IPS-18a (cell line): ENCODE data around the gene PGLYRP3.

Experiments used
- H3K27ac ChIP-seq: one replicate; pipeline ENCODE4 v1.5.1; 2013; ENCODE audit warnings: low read length
- H3K27me3 ChIP-seq: one replicate; pipeline ENCODE4 v1.6.1; 2013; ENCODE audit warnings: mild to moderate bottlenecking, low read length; ENCODE audit not compliant: control insufficient read depth, insufficient read depth
- H3K36me3 ChIP-seq: one replicate; pipeline ENCODE4 v1.6.1; 2013; ENCODE audit warnings: low read depth, low read length; ENCODE audit not compliant: control insufficient read depth
- H3K4me1 ChIP-seq: one replicate; pipeline ENCODE4 v1.6.1; 2013; ENCODE audit warnings: low read depth, low read length; ENCODE audit not compliant: control insufficient read depth
- H3K4me3 ChIP-seq: one replicate; pipeline ENCODE4 v1.5.1; 2013; ENCODE audit warnings: low read length
- H3K9ac ChIP-seq: one replicate; pipeline ENCODE4 v1.6.1; 2013; ENCODE audit warnings: mild to moderate bottlenecking, low read length, moderate library complexity
- H3K9me3 ChIP-seq: one replicate; pipeline ENCODE4 v1.6.1; 2013; ENCODE audit warnings: low read depth, low read length; ENCODE audit not compliant: control insufficient read depth

The PGLYRP3 gene

GRCh38 chr1:153312570-153313186 lies at the start of gene PGLYRP3:
TSS of gene PGLYRP3 (minus strand) at chr1:153312952. CDS start at chr1:153310665, 2,287 bp downstream.
- Histone ChIP-seq H3K4me3 (no peak within 1 kb of the TSS), H3K9me3 (no peaks in the 10 kb centered on the region), H3K9ac (no peak within 1 kb of the TSS), H3K27ac (no peak within 1 kb of the TSS), H3K36me3 (no peaks in the 10 kb centered on the region), H3K4me1 (no peaks in the 10 kb centered on the region), H3K27me3 (no peaks in the 10 kb centered on the region)

GRCh38 chr1:153362187-153362775 lies 49.5 kb upstream of the PGLYRP3 start:
- no peaks in the 10 kb centered on the region for H3K4me1 ChIP-seq
- no peak overlapping the region for H3K9ac ChIP-seq
- no peak overlapping the region for H3K4me3 ChIP-seq
- H3K9me3 ChIP-seq: no peaks in the 10 kb centered on the region
- no peaks in the 10 kb centered on the region for H3K27me3 ChIP-seq
- H3K27ac ChIP-seq: no peak overlapping the region
- no peaks in the 10 kb centered on the region for H3K36me3 ChIP-seq

GRCh38 chr1:153361480-153362109 lies 48.8 kb upstream of the PGLYRP3 start:
- Histone ChIP-seq H3K4me1 (no peaks in the 10 kb centered on the region), H3K27ac (no peak overlapping the region), H3K9ac (no peak overlapping the region), H3K27me3 (no peaks in the 10 kb centered on the region), H3K9me3 (no peaks in the 10 kb centered on the region), H3K4me3 (no peak overlapping the region), H3K36me3 (no peaks in the 10 kb centered on the region)

GRCh38 chr1:153360592-153361479 lies 48.1 kb upstream of the PGLYRP3 start:
- H3K36me3 ChIP-seq: no peaks in the 10 kb centered on the region
- no peak overlapping the region for H3K9ac ChIP-seq
- no peak overlapping the region for H3K4me3 ChIP-seq
- H3K4me1 ChIP-seq: no peaks in the 10 kb centered on the region
- no peaks in the 10 kb centered on the region for H3K27me3 ChIP-seq
- H3K27ac ChIP-seq: no peak overlapping the region
- no peaks in the 10 kb centered on the region for H3K9me3 ChIP-seq

- no peaks in the 10 kb centered on the region for H3K36me3 ChIP-seq
Measured at GRCh38 chr1:153360190-153360589, 47.4 kb upstream of the PGLYRP3 start.

GRCh38 chr1:153359241-153359640 lies 46.5 kb upstream of the PGLYRP3 start:
- no peak overlapping the region for H3K4me3 ChIP-seq
- H3K4me1 ChIP-seq: no peaks in the 10 kb centered on the region
- H3K9me3 ChIP-seq: no peaks in the 10 kb centered on the region
- no peaks in the 10 kb centered on the region for H3K27me3 ChIP-seq
- no peaks in the 10 kb centered on the region for H3K36me3 ChIP-seq
- no peak overlapping the region for H3K27ac ChIP-seq
- no peak overlapping the region for H3K9ac ChIP-seq

More at GRCh38 chr1:153360190-153360589, 47.4 kb upstream of the PGLYRP3 start:
- H3K4me1 ChIP-seq: no peaks in the 10 kb centered on the region
- H3K27me3 ChIP-seq: no peaks in the 10 kb centered on the region
- H3K4me3 ChIP-seq: no peak overlapping the region
- H3K9me3 ChIP-seq: no peaks in the 10 kb centered on the region
- no peak overlapping the region for H3K9ac ChIP-seq
- no peak overlapping the region for H3K27ac ChIP-seq

- H3K9ac ChIP-seq: no peak overlapping the region
- no peaks in the 10 kb centered on the region for H3K9me3 ChIP-seq
- no peaks in the 10 kb centered on the region for H3K36me3 ChIP-seq
- H3K27ac ChIP-seq: no peak overlapping the region
- H3K4me3 ChIP-seq: no peak overlapping the region
- no peaks in the 10 kb centered on the region for H3K27me3 ChIP-seq
- no peaks in the 10 kb centered on the region for H3K4me1 ChIP-seq
Measured at GRCh38 chr1:153358691-153358975, 45.9 kb upstream of the PGLYRP3 start.

- H3K27me3 ChIP-seq: no peaks in the 10 kb centered on the region
- H3K9ac ChIP-seq: no peak within 1 kb of the TSS
- H3K9me3 ChIP-seq: no peaks in the 10 kb centered on the region
- H3K4me3 ChIP-seq: no peak within 1 kb of the TSS
- no peaks in the 10 kb centered on the region for H3K36me3 ChIP-seq
- no peaks in the 10 kb centered on the region for H3K4me1 ChIP-seq
- H3K27ac ChIP-seq: no peak within 1 kb of the TSS
Measured at GRCh38 chr1:153357853-153358690, 45.3 kb upstream of the PGLYRP3 start, which contains the start of gene S100A9. TSS of gene S100A9 (plus strand) at chr1:153357854. CDS start at chr1:153358284, 430 bp downstream.

- no peak overlapping the region for H3K4me3 ChIP-seq
- no peaks in the 10 kb centered on the region for H3K9me3 ChIP-seq
- no peak overlapping the region for H3K27ac ChIP-seq
- H3K27me3 ChIP-seq: no peaks in the 10 kb centered on the region
- no peaks in the 10 kb centered on the region for H3K36me3 ChIP-seq
- no peak overlapping the region for H3K9ac ChIP-seq
- H3K4me1 ChIP-seq: no peaks in the 10 kb centered on the region
Measured at GRCh38 chr1:153357076-153357852, 44.5 kb upstream of the PGLYRP3 start.

- no peaks in the 10 kb centered on the region for H3K27me3 ChIP-seq
- H3K9me3 ChIP-seq: no peaks in the 10 kb centered on the region
- H3K4me1 ChIP-seq: no peaks in the 10 kb centered on the region
- no peak overlapping the region for H3K4me3 ChIP-seq
- H3K27ac ChIP-seq: no peak overlapping the region
- H3K9ac ChIP-seq: no peak overlapping the region
- H3K36me3 ChIP-seq: no peaks in the 10 kb centered on the region
Measured at GRCh38 chr1:153356392-153357075, 43.8 kb upstream of the PGLYRP3 start.
